SU-DHL-6 (cell line): Measurements from ENCODE around the gene IP6K3.
A peak's percentile ranks its signal among the peaks of the same experiment; 100 is the strongest.

ENCODE experiments used
- H2AFZ ChIP-seq: fragments of 200-600 bp; sonication (generic); 2 replicates; pipeline ENCODE4 v1.6.1; 2014; ENCODE audit warnings: low read depth, mild to moderate bottlenecking, moderate library complexity, mixed read lengths, antibody characterized with exemption, low read length; ENCODE audit not compliant: severe bottlenecking
- H3F3A ChIP-seq: fragments of 200-600 bp; shearing (Covaris generic); 2 replicates; pipeline ENCODE4 v1.6.0; 2016; ENCODE audit warnings: antibody characterized with exemption, mild to moderate bottlenecking; ENCODE audit not compliant: insufficient read depth
- H3K27ac ChIP-seq: fragments of 200-600 bp; sonication (generic); 2 replicates; pipeline ENCODE4 v1.5.1; 2016; ENCODE audit warnings: low read depth, mild to moderate bottlenecking, low read length, moderate library complexity, mixed read lengths
- H3K27me3 ChIP-seq: fragments of 200-600 bp; sonication (generic), shearing (Covaris generic); 2 replicates; pipeline ENCODE4 v1.6.0; 2014; ENCODE audit warnings: mild to moderate bottlenecking, low read length
- H3K36me3 ChIP-seq: fragments of 200-600 bp; sonication (generic); 2 replicates; pipeline ENCODE4 v1.6.1; 2014; ENCODE audit warnings: mild to moderate bottlenecking, low read length, mixed read lengths
- H3K4me2 ChIP-seq: fragments of 300-600, 200-600 bp; shearing (Covaris generic), sonication (generic); 2 replicates; pipeline ENCODE4 v1.6.0; 2014; ENCODE audit warnings: low read length, low read depth, mild to moderate bottlenecking; ENCODE audit not compliant: poor library complexity, severe bottlenecking
- H3K4me3 ChIP-seq: fragments of 200-600 bp; sonication (generic); 2 replicates; pipeline ENCODE4 v1.5.1; 2014; ENCODE audit warnings: antibody characterized with exemption, low read length, mild to moderate bottlenecking, mixed read lengths; ENCODE audit not compliant: insufficient read depth, poor library complexity, severe bottlenecking
- H3K79me2 ChIP-seq: fragments of 200-600 bp; sonication (generic); 2 replicates; pipeline ENCODE4 v1.6.1; 2014; ENCODE audit warnings: mild to moderate bottlenecking, low read length, moderate library complexity; ENCODE audit not compliant: insufficient read depth
- H3K9ac ChIP-seq: fragments of 200-600 bp; sonication (generic); 2 replicates; pipeline ENCODE4 v1.7.0; 2014; ENCODE audit warnings: mild to moderate bottlenecking, low read length
- H3K9me2 ChIP-seq: fragments of 200-600 bp; sonication (generic); replicated peaks from 2 replicates; pipeline ENCODE4 v1.6.1; 2014; ENCODE audit warnings: low read length; ENCODE audit not compliant: insufficient read depth
- H3K9me3 ChIP-seq: fragments of 200-600 bp; sonication (generic); 2 replicates; pipeline ENCODE4 v1.6.1; 2014; ENCODE audit warnings: low read length, mixed read lengths; ENCODE audit not compliant: insufficient read depth
- H4K20me1 ChIP-seq: fragments of 200-600 bp; sonication (generic); 2 replicates; pipeline ENCODE4 v1.6.1; 2014; ENCODE audit warnings: low read depth, mild to moderate bottlenecking, antibody characterized with exemption, low read length, moderate library complexity, mixed read lengths
- EZH2phosphoT487 ChIP-seq: fragments of 200-600 bp; sonication (generic), shearing (Covaris generic); conservative IDR thresholded peaks from 2 replicates; pipeline ENCODE4 v1.6.1; 2018; ENCODE audit warnings: mild to moderate bottlenecking, antibody characterized with exemption, low read length, moderate library complexity, mixed read lengths
- TF ChIP-seq, protein P1 (sequence below): fragments of 200-600 bp; sonication (generic); IDR thresholded peaks from one replicate; pipeline ENCODE4 v1.5.1; 2017; ENCODE audit warnings: antibody characterized with exemption, mild to moderate bottlenecking, low read length, moderate library complexity; ENCODE audit not compliant: insufficient read depth, poor library complexity, severe bottlenecking

The IP6K3 gene

DNA sequence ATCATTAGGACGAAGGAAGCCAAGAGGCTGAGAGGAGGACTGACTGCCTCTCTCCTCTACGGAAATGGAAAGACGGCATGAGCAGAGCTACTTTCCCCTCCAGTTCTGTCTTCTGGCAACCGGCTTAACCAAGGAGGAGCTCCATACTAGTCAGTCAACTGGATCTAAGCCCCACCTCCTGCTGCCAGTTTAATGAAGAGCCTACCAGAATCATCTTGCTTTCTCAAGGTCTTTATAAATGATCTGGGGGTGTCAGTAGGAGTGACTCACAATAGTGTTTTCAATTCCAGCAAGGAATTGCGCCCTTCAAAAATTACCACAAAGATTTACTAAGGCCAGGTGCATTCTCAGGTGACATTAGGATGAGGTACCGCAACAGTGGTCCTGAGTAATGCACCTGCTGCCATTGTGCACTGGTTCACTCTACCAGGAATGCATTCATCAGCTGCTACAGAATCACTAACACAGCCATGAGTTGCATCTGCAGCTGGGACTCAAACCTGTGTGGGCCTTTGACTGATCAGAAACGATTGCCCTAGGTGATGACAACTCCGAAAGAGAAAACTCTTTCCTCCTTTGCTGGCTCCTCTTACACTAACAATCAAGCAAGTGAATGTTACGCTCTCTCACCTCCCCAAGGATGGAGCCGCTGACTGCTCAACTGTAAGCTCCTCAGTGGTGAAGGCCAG lies 38.0 kb downstream of the IP6K3 start:
- Histone ChIP-seq H3F3A (peaks cover 12% of the 10 kb centered on the region), H3K9ac (no peak overlapping the region), H3K4me3 (no peak overlapping the region), H3K36me3 (peaks cover 14% of the 10 kb centered on the region), H3K27me3 (no peaks in the 10 kb centered on the region), H3K4me2 (peak overlapping the region; percentile 81), H4K20me1 (no peaks in the 10 kb centered on the region), H3K27ac (no peak overlapping the region), H3K9me3 (no peaks in the 10 kb centered on the region), H3K79me2 (peaks cover 29% of the 10 kb centered on the region), H2AFZ (no peak overlapping the region), H3K9me2 (no peaks in the 10 kb centered on the region)
- TF ChIP-seq EZH2phosphoT487 = no peak
- TF ChIP-seq, protein P1, sequence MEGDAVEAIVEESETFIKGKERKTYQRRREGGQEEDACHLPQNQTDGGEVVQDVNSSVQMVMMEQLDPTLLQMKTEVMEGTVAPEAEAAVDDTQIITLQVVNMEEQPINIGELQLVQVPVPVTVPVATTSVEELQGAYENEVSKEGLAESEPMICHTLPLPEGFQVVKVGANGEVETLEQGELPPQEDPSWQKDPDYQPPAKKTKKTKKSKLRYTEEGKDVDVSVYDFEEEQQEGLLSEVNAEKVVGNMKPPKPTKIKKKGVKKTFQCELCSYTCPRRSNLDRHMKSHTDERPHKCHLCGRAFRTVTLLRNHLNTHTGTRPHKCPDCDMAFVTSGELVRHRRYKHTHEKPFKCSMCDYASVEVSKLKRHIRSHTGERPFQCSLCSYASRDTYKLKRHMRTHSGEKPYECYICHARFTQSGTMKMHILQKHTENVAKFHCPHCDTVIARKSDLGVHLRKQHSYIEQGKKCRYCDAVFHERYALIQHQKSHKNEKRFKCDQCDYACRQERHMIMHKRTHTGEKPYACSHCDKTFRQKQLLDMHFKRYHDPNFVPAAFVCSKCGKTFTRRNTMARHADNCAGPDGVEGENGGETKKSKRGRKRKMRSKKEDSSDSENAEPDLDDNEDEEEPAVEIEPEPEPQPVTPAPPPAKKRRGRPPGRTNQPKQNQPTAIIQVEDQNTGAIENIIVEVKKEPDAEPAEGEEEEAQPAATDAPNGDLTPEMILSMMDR = no peak

GRCh38 chr6:33707771-33708170 lies 38.9 kb downstream of the IP6K3 start:
- Histone ChIP-seq H2AFZ (no peak overlapping the region), H3K9ac (no peak overlapping the region), H3K4me2 (no peak overlapping the region), H4K20me1 (no peaks in the 10 kb centered on the region), H3K27me3 (no peaks in the 10 kb centered on the region), H3F3A (peaks cover 12% of the 10 kb centered on the region), H3K79me2 (peaks cover 29% of the 10 kb centered on the region), H3K9me3 (no peaks in the 10 kb centered on the region), H3K9me2 (no peaks in the 10 kb centered on the region), H3K4me3 (no peak overlapping the region), H3K27ac (no peak overlapping the region), H3K36me3 (peaks cover 14% of the 10 kb centered on the region)
- no peak for TF ChIP-seq EZH2phosphoT487

GRCh38 chr6:33705955-33706725 lies 40.6 kb downstream of the IP6K3 start:
- no peaks in the 10 kb centered on the region for H3K9me3 ChIP-seq
- TF ChIP-seq, protein P1 = no peak
- TF ChIP-seq EZH2phosphoT487 = no peak
- H3F3A ChIP-seq = peaks cover 6% of the 10 kb centered on the region
- no peak overlapping the region for H3K4me3 ChIP-seq
- no peak overlapping the region for H3K4me2 ChIP-seq
- H2AFZ ChIP-seq = no peak overlapping the region
- peaks cover 14% of the 10 kb centered on the region for H3K36me3 ChIP-seq
- no peak overlapping the region for H3K9ac ChIP-seq
- H3K9me2 ChIP-seq = no peaks in the 10 kb centered on the region
- no peaks in the 10 kb centered on the region for H3K27me3 ChIP-seq
- peaks cover 28% of the 10 kb centered on the region for H3K79me2 ChIP-seq
- H4K20me1 ChIP-seq = no peaks in the 10 kb centered on the region
- H3K27ac ChIP-seq = no peak overlapping the region
